Measurements from ENCODE around the gene SLC39A11.

Gene SLC39A11

GRCh38 chr17:72813481-72813880, 279.0 kb downstream of the SLC39A11 start (continued):
- TF ChIP-seq TSHZ2 (CRISPR knock-in tag; IDR thresholded peaks at IDR 0.05) (no peak), ISL1 (CRISPR knock-in tag; IDR thresholded peaks at IDR 0.05) (no peak), TCF4 (CRISPR knock-in tag; IDR thresholded peaks at IDR 0.05; ENCODE audit: borderline replicate concordance) (no peak)

GRCh38 chr17:72812823-72813222, 279.7 kb downstream of the SLC39A11 start:
- TF ChIP-seq ZNF70 (CRISPR knock-in tag; IDR thresholded peaks at IDR 0.05) (no peak), BACH2 (CRISPR knock-in tag; IDR thresholded peaks at IDR 0.05; ENCODE audit: borderline replicate concordance) (no peak), TOX (CRISPR knock-in tag; IDR thresholded peaks at IDR 0.05; ENCODE audit: borderline replicate concordance) (no peak)
- ATAC-seq, result peak; percentile 26; the same call in 1 of the 3 replicates

- no peak for TF ChIP-seq CSDC2 (CRISPR knock-in tag; IDR thresholded peaks at IDR 0.05)
- ATAC-seq, result no peak
Observed at GRCh38 chr17:72811976-72812687, 280.4 kb downstream of the SLC39A11 start.

GRCh38 chr17:72810991-72811508, 281.4 kb downstream of the SLC39A11 start:
- no peak for TF ChIP-seq TCF4 (CRISPR knock-in tag; IDR thresholded peaks at IDR 0.05; ENCODE audit: borderline replicate concordance)
- TF ChIP-seq PPARA (CRISPR knock-in tag; IDR thresholded peaks at IDR 0.05; ENCODE audit: borderline replicate concordance), result no peak
- no peak for TF ChIP-seq ZC3H10 (CRISPR knock-in tag; IDR thresholded peaks at IDR 0.05)
- no peak for TF ChIP-seq ZFP30 (CRISPR knock-in tag; IDR thresholded peaks at IDR 0.05)
- no peak for TF ChIP-seq ZNF565 (CRISPR knock-in tag; conservative IDR thresholded peaks at IDR 0.05; ENCODE audit: low read depth)
- no peak for TF ChIP-seq GLIS3 (CRISPR knock-in tag; IDR thresholded peaks at IDR 0.05)
- TF ChIP-seq ISL1 (CRISPR knock-in tag; IDR thresholded peaks at IDR 0.05), result no peak
- no peak for TF ChIP-seq TOX (CRISPR knock-in tag; IDR thresholded peaks at IDR 0.05; ENCODE audit: borderline replicate concordance)
- TF ChIP-seq SNAI2 (CRISPR knock-in tag; IDR thresholded peaks at IDR 0.05), result no peak
- no peak for TF ChIP-seq ZNF70 (CRISPR knock-in tag; IDR thresholded peaks at IDR 0.05)
- ATAC-seq, result no peak

- no peak for ATAC-seq
Observed at GRCh38 chr17:72806011-72806410, 286.5 kb downstream of the SLC39A11 start.

More at GRCh38 chr17:72806011-72806410, 286.5 kb downstream of the SLC39A11 start:
- no peak for TF ChIP-seq CREB5 (CRISPR knock-in tag; IDR thresholded peaks at IDR 0.05; ENCODE audit: low read depth)
- no peak for TF ChIP-seq POU6F1 (CRISPR knock-in tag; IDR thresholded peaks at IDR 0.05; ENCODE audit: borderline replicate concordance, low read depth)
- no peak for TF ChIP-seq CSDC2 (CRISPR knock-in tag; IDR thresholded peaks at IDR 0.05)
- no peak for TF ChIP-seq ESRRG (CRISPR knock-in tag; IDR thresholded peaks at IDR 0.05)
- TF ChIP-seq GLIS3 (CRISPR knock-in tag; IDR thresholded peaks at IDR 0.05), result no peak
- no peak for TF ChIP-seq PATZ1 (CRISPR knock-in tag; IDR thresholded peaks at IDR 0.05; ENCODE audit: borderline replicate concordance)
- TF ChIP-seq CSRNP3 (CRISPR knock-in tag; IDR thresholded peaks at IDR 0.05), result no peak
- TF ChIP-seq RARB (CRISPR knock-in tag; IDR thresholded peaks at IDR 0.05), result no peak
- no peak for TF ChIP-seq TCF4 (CRISPR knock-in tag; IDR thresholded peaks at IDR 0.05; ENCODE audit: borderline replicate concordance)
- TF ChIP-seq TSHZ2 (CRISPR knock-in tag; IDR thresholded peaks at IDR 0.05), result no peak
- no peak for TF ChIP-seq TOX (CRISPR knock-in tag; IDR thresholded peaks at IDR 0.05; ENCODE audit: borderline replicate concordance)
- TF ChIP-seq ZNF70 (CRISPR knock-in tag; IDR thresholded peaks at IDR 0.05), result no peak
- TF ChIP-seq ZC3H10 (CRISPR knock-in tag; IDR thresholded peaks at IDR 0.05), result no peak
- TF ChIP-seq ZNF8 (CRISPR knock-in tag; IDR thresholded peaks at IDR 0.05), result no peak
- TF ChIP-seq ZFP3 (CRISPR knock-in tag; IDR thresholded peaks at IDR 0.05), result no peak

Measured in SK-N-SH treated with all-trans-retinoic acid at 6 μM for 48 hours (cell line).